NCI-H524 (cell line): Measurements from ENCODE around the gene CD37.
"Not testable (repeated sequence)": the region's sequence is repeated elsewhere in the genome, so short reads cannot be mapped to it uniquely, and the experiment has no call there.

Experiments
- DNase-seq, 2 experiments: peaks; one replicate each; lab custom pipeline; 2025; lab: John Stamatoyannopoulos, UW

Gene CD37

GRCh38 chr19:49347835-49348234 is 12.6 kb downstream of the CD37 start:
- peak; percentile 76 to 95 for DNase-seq

DNA sequence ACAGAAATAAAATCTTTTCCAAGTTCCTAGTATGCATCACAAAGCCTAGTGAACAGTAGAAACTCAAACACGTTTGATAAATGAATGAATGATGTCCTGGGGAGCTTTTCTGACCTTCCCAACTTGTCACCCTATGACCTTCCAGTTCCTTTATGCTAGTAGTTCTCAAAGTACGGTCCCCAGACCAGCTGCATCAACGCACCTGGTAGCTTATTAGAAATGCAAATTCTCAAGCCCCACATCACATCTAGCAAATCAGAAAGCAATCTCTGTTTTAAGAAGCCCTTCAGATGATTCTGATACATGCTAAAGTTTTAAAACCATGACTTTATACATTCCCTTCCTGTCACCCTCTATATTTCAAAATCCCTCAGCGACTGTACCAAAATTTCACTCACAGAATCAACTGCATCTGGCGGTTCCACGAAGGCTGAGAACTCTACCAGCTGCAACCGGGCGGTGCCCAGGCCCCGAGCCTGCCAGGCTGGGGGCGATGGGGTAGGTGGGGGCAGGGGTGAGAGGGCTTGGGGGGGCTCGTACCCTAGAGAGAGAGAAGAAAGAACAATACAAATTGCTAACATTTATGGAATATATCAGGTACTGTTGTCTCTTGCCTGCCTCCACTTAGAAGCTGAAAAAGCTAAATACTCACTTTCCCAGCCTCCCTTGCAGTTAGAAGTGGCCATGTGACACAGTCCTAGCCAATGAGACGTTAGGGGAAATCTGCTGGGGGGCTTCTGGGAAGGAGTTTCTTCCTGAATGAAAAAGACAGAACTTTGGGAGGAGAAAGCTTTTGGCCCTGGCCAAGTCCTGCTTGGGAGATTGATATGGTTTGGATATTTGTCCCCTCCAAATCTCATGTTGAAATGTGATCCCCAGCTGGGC is 13.3 kb downstream of the CD37 start:
- DNase-seq, result no peak

GRCh38 chr19:49349567-49349966 is 14.4 kb downstream of the CD37 start:
- DNase-seq, result no peak

DNA sequence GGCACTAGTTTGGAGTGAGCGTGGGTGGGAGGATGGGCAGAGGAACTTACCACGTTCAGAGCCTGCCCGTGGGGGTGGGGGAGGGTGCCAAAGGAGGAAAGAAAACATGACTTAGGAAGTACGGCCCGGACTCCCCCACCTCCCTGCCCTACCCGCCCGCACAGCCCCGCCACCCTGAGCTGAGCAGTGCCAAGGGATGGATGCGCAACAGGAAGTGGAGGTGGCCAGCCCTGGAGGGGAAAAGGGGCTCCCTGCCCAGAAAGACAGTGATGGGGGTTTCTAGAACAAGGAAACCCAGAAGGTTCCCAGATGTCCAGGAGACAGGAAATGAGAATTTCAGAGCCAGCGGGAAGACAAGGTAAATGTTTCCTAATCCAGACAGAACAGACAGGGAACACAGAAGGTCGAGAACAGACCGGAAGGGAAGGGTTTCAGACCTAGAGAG is 20.7 kb downstream of the CD37 start:
- no peak for DNase-seq

GRCh38 chr19:49356382-49356781 is 21.2 kb downstream of the CD37 start:
- DNase-seq, result no peak

DNA sequence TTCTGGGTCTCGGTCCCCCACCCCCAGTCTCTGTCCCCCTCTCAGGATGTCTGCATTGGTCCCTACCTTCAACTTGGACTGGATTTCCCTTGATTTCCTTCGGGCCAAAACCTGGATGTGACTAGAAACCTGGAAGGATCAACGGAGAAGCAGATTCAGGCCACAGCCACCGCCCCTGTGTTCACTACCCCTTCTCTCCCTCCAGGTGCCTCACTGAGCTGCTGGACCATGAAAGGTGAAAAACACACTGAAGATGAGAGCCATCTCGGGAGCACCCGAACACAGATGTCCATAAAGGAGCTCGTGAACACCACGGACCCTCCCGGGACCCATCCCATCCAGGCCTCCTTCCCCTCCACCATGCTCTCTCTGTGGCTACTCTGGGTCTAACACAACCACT is 22.0 kb downstream of the CD37 start:
- no peak for DNase-seq

DNA sequence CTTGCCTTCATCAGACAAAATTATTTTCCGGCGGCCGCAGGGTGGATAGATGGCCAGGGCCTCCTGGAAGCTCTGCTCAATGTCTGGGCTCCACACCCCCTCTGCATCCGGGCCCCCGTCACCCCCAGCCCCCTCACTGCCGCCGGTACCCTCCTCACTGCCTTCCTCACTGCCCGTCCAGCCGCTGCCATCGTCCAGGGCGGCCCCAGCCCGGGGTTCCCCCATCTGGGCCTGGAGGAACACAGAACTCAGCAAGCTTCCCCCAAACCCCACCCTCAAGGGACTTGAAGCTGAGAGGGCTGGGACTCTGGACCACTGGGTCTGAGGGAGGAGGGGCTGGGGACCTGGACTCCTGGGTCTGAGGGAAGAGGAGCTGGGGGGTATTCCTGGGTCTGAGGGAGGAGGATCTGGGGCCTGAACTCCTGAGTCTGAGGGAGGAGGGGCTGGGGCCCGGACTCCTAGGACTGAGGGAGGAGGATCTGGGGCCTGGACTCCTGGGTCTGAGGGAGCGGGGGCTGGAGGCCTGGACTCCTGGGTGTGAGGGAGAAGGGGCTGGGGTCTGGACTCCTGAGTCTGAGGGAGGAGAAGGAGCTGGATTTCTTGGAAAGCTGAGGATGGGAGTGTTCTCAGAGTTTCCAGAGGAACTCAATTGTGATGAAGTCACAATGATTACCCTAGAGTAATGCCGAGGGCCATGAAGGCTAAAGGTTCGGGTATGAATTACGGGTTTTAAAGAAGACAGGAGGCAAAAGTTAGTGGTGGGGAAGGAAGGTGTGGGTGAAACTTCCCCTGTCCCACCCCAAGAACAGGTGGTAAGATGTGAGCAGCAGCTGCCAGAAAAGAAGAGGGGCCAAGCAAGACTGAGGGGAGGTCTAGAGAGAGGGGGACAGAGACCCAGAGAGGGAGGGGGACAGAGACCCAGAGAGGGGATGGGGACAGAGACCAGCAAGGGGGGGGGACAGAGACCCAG is 24.9 kb downstream of the CD37 start:
- DNase-seq, result no peak

DNA sequence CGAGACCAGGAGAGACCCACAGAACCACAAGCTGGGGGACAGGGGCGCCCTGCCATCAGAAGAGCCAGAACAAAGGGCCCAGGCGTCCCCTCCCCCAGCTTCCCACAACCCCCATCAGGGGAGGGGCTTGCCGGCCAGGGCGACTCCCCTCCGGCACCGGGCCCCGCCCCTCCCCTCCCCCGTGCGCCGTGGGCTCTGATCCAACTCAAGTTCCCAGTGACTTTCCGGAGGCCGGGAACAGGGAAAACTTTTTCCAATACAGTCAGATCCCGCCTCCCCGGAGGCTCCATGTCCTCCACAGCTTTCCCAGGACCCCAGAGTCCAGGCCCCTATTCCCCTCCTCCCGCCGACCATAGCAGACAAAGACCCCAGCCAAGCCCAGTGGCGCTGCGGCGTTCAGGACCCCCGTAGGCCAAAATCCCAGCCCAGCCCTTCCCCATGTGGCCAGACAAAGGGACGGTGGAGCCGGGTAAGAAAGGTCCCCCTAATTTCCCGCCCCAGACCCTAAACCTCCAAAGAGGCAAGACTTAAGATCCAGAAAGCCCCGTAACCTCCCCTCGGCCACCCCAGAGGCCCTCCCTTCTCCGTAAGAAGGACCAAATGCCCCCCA is 26.3 kb downstream of the CD37 start:
- DNase-seq, result peak in 1 of 2 experiments; percentile 28

GRCh38 chr19:49362048-49362928 is 27.1 kb downstream of the CD37 start, which contains the start of gene TEAD2:
Gene TEAD2, minus strand, starts transcription at chr19:49362416. Its CDS starts 2,341 bp downstream, at chr19:49360075.
- DNase-seq, result peak in 1 of 2 experiments; percentile 18

DNA sequence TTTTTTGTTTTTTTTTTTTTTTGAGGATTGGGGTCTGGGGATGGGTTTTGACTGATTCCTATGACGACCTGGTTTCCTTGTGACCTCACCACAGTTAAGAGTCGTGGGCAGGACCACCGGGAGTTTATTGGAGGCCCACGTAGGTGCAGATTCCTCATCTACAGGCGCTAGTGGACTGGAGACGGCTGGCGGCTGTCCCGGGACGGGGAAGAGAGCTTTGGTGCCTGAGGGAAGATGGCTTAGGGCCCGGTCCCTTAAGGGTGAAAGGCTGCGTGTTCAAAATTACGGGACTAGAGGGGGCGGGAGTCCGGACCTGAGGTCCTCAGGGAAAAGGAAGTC is 27.7 kb downstream of the CD37 start:
- DNase-seq, result no peak

GRCh38 chr19:49363268-49364082 is 28.3 kb downstream of the CD37 start, which contains the start of gene DKKL1:
Gene DKKL1, plus strand, starts transcription at chr19:49363877. Its CDS starts 122 bp downstream, at chr19:49363999.
- DNase-seq, result peak; percentile 74 to 86

DNA sequence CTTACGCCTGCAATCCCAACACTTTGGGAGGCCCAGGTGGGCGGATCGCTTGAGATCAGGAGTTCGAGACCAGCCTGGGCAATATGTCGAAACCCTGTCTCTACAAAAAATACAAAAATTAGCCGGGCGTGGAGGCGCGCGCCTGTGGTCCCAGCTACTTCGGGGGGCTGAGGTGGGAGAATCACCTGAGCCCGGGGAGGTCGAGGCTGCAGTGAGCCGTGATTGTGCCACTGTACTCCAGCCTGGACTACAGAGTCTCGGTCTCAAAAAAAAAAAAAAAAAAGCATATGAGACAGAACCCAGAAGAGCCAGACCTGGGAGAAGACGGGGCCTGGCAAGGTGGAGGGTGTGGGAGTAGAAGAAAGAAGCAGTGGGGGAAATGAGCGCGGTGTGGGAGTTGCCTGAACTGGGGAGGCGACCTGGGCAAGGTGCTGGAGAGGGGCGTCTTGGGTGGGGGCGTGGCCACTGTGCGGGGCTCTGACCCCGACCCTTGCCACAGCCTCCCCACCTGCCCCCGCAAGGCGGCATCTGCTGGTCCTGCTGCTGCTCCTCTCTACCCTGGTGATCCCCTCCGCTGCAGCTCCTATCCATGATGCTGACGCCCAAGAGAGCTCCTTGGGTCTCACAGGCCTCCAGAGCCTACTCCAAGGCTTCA is 29.0 kb downstream of the CD37 start:
- DNase-seq, result no peak

GRCh38 chr19:49366110-49366509 is 30.9 kb downstream of the CD37 start:
- no peak for DNase-seq

DNA sequence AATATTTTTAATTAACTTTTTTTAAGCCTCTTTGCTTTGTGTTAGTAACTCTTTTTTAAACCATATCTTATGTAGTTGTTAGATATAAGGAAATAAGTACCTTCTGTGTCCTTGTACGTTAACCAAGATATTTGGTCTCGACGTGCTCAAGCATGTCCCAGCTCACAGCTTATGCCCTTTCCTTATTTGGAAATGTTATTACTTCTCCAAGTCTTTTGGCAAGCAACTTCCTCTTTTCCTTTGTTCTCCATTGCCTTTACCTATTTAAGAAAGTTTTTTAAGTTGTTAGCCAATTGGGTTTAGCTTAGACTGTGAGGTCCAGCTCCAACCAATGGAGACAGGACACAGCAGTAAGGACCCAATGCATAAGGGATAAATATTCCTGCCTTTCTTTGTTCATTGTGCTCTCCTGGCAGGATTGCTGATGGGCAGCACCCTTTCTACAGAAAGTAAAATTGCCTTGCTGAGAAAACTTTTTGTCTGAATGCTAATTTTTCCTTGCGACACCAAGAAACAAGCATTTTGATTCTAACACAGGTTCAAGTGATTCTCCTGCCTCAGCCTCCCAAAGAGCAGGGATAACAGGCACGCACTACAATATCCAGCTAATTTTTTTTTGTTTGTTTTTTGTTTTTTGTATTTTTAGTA is 33.6 kb downstream of the CD37 start:
- no peak for DNase-seq

DNA sequence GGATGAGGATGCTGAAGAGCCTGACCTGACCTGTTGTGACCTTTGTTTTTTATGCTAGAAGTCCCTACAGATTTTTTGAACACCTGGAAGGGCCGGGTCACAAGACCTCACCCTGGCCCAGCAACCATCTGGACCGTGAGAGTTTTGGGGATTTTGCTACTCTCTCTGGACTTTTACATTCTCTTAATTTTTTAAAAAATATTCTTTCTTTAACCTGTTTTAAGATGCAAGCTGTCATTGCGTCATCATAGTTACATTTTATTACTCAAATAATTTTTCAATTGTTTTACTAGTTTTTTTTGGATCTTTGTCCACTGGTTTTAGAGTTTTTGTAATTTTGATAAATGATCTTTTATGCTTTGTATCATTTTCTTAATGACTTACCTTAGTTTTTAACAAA is 36.0 kb downstream of the CD37 start:
- no peak for DNase-seq

- not testable (repeated sequence) for DNase-seq
Observed at GRCh38 chr19:49373174-49373573, 38.0 kb downstream of the CD37 start.

GRCh38 chr19:49374665-49375434 is 39.6 kb downstream of the CD37 start:
- DNase-seq, result no peak

- no peak for DNase-seq
Observed at GRCh38 chr19:49378512-49378911, 43.3 kb downstream of the CD37 start.
